HG03097 (cell line): ENCODE data around the gene PSPH.

Source experiments
- ATAC-seq: cut with Tn5 transposase; IDR thresholded peaks from one replicate; pipeline ENCODE4 v1.9.1; 2021; ENCODE audit not compliant: unreplicated experiment, low FRiP score

PSPH gene

GRCh38 chr7:56007891-56008290 is 43.4 kb downstream of the PSPH start:
- no peak for ATAC-seq

- no peak for ATAC-seq
Measured at GRCh38 chr7:56007167-56007652, 44.0 kb downstream of the PSPH start.

DNA sequence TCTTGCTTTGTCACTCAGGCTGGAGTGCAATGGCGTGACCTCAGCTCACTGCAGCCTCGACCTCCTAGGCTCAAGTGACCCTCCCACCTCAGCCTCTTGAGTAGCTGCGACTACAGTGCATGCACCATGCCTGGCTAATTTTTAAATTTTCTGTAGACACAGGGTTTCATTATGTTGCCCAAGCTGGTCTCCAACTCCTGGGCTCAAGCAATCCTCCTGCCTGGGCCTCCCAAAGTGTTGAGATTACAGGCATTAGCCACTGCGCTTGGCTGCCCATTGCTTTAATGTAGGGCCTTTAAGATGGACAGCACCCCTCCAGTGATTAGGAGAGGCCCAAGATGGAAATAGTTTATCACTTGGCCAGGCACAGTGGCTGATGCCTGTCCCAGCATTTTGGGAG is 47.5 kb downstream of the PSPH start:
- no peak for ATAC-seq

GRCh38 chr7:55996856-55997500 is 54.3 kb downstream of the PSPH start:
- no peak for ATAC-seq

DNA sequence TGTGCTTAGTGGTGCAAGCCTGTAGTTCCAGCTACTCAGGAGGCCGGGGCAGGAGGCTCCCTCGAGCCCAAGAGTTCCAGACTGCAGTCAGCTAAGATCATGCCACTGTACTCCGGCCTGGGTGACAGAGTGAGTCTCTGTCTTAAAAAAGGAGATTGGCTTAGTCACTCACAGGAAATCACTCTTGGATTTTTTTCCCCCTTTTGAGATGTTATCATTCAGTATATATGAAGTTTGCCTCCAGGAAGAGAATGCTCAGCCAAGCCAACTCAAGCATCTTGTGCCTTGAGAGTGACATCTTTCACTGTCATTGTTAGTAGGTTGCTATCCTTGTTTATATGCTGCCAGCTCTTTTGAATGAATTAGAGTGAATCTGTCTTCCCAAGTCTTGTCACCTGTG is 58.9 kb downstream of the PSPH start:
- no peak for ATAC-seq

- ATAC-seq = no peak
Measured at GRCh38 chr7:55983537-55983936, 67.7 kb downstream of the PSPH start.

DNA sequence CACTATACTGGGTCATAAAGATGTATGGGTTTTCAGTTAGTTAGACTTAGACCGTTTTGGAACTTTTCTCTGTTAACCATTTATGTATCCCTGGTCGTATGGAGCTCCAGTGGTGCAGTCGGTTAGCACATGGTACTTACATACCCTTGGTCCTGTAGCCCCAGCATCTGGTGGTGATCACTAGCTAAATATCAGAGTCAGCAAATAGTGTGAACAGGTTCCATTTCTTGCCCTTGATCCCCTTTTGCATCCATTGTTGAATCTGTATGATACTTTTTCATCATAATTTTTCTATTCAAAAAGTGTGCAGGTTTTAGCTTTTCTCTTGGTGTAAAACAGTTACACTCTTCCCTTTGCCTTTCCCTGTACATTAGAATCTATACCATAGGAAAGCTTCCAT is 71.0 kb downstream of the PSPH start:
- ATAC-seq = no peak

GRCh38 chr7:55977831-55978230 is 73.4 kb downstream of the PSPH start:
- ATAC-seq = no peak

DNA sequence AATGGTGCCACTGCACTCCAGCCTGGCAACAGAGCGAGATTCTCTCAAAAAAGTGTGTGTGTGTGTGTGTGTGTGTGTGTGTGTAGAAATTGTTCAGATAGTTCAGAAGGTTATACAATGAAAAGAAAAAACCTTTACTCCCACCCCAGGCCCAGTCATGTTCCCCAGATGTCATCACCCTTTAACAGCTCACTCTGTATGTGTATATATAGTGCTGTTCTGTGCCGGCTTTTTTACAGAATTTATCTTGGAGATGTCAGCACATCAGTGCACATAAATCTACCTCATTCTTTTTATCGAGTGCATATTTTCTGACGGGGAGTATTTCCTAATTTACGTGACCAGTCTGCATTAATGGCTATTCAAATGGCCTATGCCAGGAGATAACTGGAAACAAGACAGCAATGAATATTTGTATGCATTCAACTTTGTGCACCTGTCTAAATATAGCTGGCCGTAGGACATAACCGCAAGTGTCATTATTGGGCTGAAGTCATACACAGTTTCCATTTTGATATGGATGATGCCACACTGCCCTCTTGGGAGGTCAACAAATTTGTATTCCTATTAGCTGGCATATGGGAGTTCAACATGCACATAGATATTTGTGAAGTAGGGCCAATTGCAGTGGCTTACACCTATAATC is 75.1 kb downstream of the PSPH start:
- no peak for ATAC-seq

- no peak for ATAC-seq
Measured at GRCh38 chr7:55973747-55974250, 77.4 kb downstream of the PSPH start.

DNA sequence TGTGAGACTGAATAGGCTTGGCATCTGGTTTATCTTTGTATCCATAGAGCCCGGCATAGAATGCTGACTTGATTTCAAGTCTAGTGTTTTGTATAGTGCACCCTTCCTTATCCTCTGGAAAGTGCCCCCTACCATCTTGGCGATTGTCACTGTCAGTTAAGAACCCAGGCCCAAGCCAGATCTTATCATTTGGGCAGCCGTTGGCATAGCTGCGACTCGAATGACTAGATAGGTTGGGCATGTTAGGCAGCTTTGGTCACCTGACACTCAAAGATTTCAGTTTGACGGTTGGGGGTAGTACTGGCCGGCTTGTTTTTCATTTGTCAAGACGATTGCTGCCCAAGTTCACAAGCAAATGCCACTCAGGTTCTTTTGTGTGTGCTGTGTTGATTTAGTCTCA is 80.3 kb downstream of the PSPH start:
- ATAC-seq = no peak

GRCh38 chr7:55970561-55970960 is 80.7 kb downstream of the PSPH start:
- no peak for ATAC-seq

DNA sequence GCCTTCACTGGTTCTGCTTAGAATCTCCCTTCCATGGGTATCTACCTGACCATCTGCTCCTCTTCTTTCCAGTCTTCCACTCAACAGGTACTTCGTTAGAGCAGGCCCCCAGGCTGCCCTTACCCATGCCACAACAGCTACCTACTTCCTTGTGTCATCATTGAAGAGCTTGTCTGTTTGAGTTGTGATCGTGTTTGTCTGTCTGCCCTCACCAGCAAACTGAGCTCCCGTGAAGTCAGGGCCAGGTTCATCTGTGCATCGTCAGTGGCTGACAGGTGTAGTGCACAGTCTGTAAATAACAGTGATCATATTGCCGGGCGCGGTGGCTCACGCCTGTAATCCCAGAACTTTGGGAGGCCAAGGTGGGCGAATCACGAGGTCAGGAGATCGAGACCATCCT is 81.9 kb downstream of the PSPH start:
- no peak for ATAC-seq

- no peak for ATAC-seq
Measured at GRCh38 chr7:55966851-55967250, 84.4 kb downstream of the PSPH start.

DNA sequence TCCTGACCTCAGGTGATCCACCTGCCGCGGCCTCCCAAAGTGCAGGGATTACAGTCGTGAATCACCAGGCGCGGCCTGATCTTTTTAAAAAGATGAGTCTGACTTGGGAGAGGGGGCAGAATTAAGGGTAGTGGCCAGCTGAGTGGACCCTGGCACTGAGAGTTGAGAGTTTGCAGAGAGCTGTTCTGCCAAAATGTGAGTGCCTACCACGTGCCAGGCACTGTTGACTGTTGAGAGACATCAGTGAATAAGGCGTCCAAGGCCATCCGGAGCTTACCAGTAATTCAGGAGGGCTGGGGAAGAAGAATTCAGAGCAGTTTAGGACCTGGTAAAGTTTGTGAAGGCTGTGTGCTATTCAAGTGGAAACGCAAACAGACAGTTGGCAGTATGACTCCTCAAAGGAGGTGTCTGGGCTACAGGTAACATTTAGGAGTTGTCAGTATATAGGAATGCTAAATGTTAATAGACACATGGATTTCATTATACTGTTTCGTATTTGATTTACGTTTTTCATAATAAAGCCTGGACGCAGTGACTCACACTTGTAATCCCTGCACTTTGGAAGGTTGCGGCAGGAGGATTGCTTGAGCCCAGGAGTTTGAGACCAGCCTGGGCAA is 85.3 kb downstream of the PSPH start:
- no peak for ATAC-seq

- ATAC-seq = no peak
Measured at GRCh38 chr7:55965100-55965470, 86.2 kb downstream of the PSPH start.

DNA sequence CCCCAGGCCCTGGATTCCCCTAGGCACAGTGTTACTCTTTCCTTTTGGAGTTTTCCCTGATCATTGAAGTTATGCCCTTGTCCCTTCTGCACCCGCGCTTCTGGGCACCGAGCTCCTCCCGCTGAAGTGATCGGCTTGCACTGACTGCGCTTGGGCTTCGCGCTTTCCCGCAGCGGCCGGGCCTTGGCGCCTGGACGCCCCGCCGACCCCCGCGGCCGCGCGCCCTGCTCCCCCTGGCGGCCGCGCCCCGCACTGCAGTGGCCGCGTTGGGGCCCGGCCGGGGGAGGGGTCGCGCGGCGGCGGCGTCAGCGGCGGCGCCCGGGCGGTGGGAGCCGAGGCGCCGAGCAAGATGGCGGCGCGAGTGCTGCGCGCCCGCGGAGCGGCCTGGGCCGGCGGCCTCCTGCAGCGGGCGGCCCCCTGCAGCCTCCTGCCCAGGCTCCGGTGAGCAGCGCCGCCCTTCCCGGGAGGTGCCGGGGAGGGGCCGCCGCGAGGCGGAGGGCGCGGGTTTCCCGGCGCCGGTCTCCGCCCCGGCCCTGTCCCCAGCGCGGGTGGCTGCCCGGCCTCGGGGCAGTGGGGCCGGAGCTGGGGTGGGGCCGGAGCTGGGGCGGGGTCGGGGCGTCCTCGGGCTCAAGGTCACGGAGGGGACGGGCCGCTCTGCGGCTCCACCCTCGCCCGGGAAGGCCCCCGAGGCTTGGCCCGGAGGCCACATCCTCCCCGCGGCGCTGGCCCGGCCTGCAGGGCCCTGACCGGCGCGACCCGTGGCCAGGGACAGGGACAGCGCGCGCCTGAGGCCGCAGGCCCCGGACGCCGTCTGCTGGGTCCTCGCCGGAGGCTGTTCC is 86.8 kb downstream of the PSPH start, which contains the start of gene NIPSNAP2:
TSS of gene NIPSNAP2 (plus strand) at position 325 of the 839 bp plus-strand sequence. CDS start at position 350, 25 bp downstream.
- peak; percentile 87 for ATAC-seq

GRCh38 chr7:55963584-55964168 is 87.6 kb downstream of the PSPH start:
- ATAC-seq = no peak

DNA sequence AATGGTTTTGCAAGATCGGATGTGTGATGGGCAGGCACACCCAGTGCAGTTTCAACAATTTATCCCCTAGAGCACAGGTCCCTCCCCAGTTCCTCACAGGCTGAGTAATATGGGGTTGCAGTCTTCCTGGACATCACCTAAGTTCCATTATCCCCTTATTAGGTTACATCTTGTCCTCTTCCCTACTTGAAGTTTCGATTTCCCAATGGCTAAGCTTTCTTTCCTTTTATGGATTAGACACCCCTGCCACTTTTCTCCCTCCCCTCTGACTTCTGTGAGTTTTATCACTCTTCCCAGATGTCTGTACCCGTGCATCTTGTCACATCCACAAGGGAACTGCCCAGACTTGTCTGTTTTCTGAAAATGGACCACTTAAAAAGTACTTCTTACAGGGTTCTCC is 89.2 kb downstream of the PSPH start:
- no peak for ATAC-seq
